Heart right ventricle (tissue), 16 donors: Measurements from ENCODE around the gene BAIAP3. TPM values are rescaled to one million over a fixed set of nuclear protein-coding genes. Genes with fewer than 3 reads are reported as not detected.

Source experiments
- ATAC-seq, 8 donors: fragments of 200-7000 bp; cut with Tn5 transposase; one replicate each; pipeline ENCODE4 v1.9.1; 2020; ENCODE audit warnings: mild to moderate bottlenecking in 8 of 8, moderate library complexity in 8 of 8, moderate number of reproducible peaks in 1 of 8
- DNase-seq, 2 donors: peaks; one replicate each; pipeline ENCODE4 v3.0.0-alpha.2; 2020
- H3K27ac ChIP-seq, 10 donors: fragments of 200-600 bp; sonication (generic) in 2 of 10; one replicate each; pipeline versions ENCODE4 v1.5.0 to v1.8.0; 2020 to 2022; ENCODE audit warnings: mild to moderate bottlenecking in 3 of 10
- H3K27me3 ChIP-seq, 7 donors: fragments of 200-600 bp; one replicate each; pipeline ENCODE4 v1.8.0; 2021 to 2022; ENCODE audit warnings: mild to moderate bottlenecking in 2 of 7
- H3K36me3 ChIP-seq, 9 donors: fragments of 200-600 bp; sonication (generic) in 1 of 9; one replicate each; pipeline versions ENCODE4 v1.5.0 to v1.8.0; 2020 to 2022; ENCODE audit warnings: mild to moderate bottlenecking in 2 of 9
- H3K4me1 ChIP-seq, 9 donors: fragments of 200-600 bp; sonication (generic) in 1 of 9; one replicate each; pipeline versions ENCODE4 v1.5.0 to v1.8.0; 2020 to 2022; ENCODE audit warnings: mild to moderate bottlenecking in 4 of 9
- H3K4me3 ChIP-seq, 10 donors: fragments of 200-600 bp; sonication (generic) in 2 of 10; one replicate each; pipeline versions ENCODE4 v1.5.0 to v1.8.0; 2020 to 2022; ENCODE audit warnings: mild to moderate bottlenecking in 7 of 10, moderate library complexity in 2 of 10
- H3K9me3 ChIP-seq, 11 donors: fragments of 200-600 bp in 10 of 11; sonication (generic) in 2 of 11; one replicate each; pipeline versions ENCODE4 v1.5.0 to v1.8.0; 2013 to 2022; ENCODE audit warnings: mild to moderate bottlenecking in 2 of 11, control low read depth in 1 of 11, moderate library complexity in 1 of 11
- WGBS, 2 donors: extraction: QIAGEN DNeasy Blood & Tissue Kit; methylation state at CpG; one replicate each; pipeline ENCODE4 v1.1.7; 2013; ENCODE audit warnings: inconsistent platforms in 1 of 2; 5-methylcytosine and 5-hydroxymethylcytosine counted together
- intact Hi-C, 10 donors: fragments of 100-400 bp; cut with DNase I; formaldehyde crosslinking; loops; one replicate each; pipeline versions ENCODE4 v1.11.1 to v1.14.2; 2022
- polyA plus RNA-seq, 2 donors: library from polyadenylated mRNA; stranded (reverse); fragments of 200-250 nt; gene quantifications; one replicate each; pipeline ENCODE4 v1.2.3, GENCODE V29; 2013
- total RNA-seq, 10 donors: library from RNA; stranded (reverse); fragmentation: NEBNext Ultra II Directional in 3 of 10; extraction: Animal tissue kit (Norgen Biotek cat#: 25700) in 3 of 10; gene quantifications; one replicate each; pipeline versions ENCODE4 v1.2.1 to v1.2.4, GENCODE V29; 2021 to 2023
- TF ChIP-seq, protein P1 (sequence below), 9 donors: fragments of 200-600 bp; sonication (generic) in 2 of 9; IDR thresholded peaks; one replicate each; pipeline versions ENCODE4 v1.5.0 to v1.8.0; 2021 to 2022; ENCODE audit warnings: antibody characterized with exemption in 9 of 9, mild to moderate bottlenecking in 5 of 9, moderate library complexity in 1 of 9
- donor health status: Arrhythmogenic right ventricular cardiomyopathy.
- donor health status: ischemic (EF 13 %, LVEDD 7.1; RV severe dilation, severe dysfunction).
- donor health status: healthy with polysubstance abuse.
- donor health status: DM: no; HTN: yes; CAD: no.
- donor health status: DM: no; HTN: no; CAD: no.
- donor health status: ischemic (EF 25% LVEDD 6.9; RV normal size, moderate dysfunction).
- donor health status: ischemic (EF 25% LVEDD 5.7; RV mildly dilated, moderate dysfunction).
- donor health status: healthy.
- donor health status: DM: yes; HTN: yes; CAD: no.
- donor health status: Ischemic cardiomyopathy.
- donor health status: ischemic (EF 35%, LVEDD 5.7; RV mildly dilated, moderate dysfunction).
- donor health status: nonischemic (EF 11% LVEDD 7.7; RV severe dilation, severe dysfunction).
- donor health status: DM: yes; HTN: yes; CAD: no.
- donor health status: PGD.
- donor health status: ischemic (EF 29% LVEDD 5.4; RV normal size, mild dysfunction).
- donor health status: nonischemic (EF 23%, LVEDD 6.1; RV moderate dilation, normal function).

BAIAP3 gene
- total and polyA plus RNA-seq, 12 donors: 0.37 to 6.8 (median 2.0) TPM

- H3K4me1 ChIP-seq: peaks cover 0 to 16% (median 0%) of the 10 kb centered on the region in 9 donors
- peaks cover 5 to 76% (median 39%) of the 10 kb centered on the region in 9 donors for H3K36me3 ChIP-seq
- 83 to 84% methylated on average over 22 of the region's 22 CpGs for WGBS, 2 donors
- no peaks in the 10 kb centered on the region for H3K27me3 ChIP-seq
- H3K9me3 ChIP-seq: no peaks in the 10 kb centered on the region
- TF ChIP-seq, protein P1, sequence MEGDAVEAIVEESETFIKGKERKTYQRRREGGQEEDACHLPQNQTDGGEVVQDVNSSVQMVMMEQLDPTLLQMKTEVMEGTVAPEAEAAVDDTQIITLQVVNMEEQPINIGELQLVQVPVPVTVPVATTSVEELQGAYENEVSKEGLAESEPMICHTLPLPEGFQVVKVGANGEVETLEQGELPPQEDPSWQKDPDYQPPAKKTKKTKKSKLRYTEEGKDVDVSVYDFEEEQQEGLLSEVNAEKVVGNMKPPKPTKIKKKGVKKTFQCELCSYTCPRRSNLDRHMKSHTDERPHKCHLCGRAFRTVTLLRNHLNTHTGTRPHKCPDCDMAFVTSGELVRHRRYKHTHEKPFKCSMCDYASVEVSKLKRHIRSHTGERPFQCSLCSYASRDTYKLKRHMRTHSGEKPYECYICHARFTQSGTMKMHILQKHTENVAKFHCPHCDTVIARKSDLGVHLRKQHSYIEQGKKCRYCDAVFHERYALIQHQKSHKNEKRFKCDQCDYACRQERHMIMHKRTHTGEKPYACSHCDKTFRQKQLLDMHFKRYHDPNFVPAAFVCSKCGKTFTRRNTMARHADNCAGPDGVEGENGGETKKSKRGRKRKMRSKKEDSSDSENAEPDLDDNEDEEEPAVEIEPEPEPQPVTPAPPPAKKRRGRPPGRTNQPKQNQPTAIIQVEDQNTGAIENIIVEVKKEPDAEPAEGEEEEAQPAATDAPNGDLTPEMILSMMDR (IDR thresholded peaks at IDR 0.05): no peak
- H3K4me3 ChIP-seq: no peak overlapping the region
- no peak for DNase-seq
- intact Hi-C loops: no loop called here
- no peak for ATAC-seq
- H3K27ac ChIP-seq: no peak overlapping the region
These were observed 9.1 kb upstream of the BAIAP3 start for GRCh38 chr16:1324286-1324826.

DNA sequence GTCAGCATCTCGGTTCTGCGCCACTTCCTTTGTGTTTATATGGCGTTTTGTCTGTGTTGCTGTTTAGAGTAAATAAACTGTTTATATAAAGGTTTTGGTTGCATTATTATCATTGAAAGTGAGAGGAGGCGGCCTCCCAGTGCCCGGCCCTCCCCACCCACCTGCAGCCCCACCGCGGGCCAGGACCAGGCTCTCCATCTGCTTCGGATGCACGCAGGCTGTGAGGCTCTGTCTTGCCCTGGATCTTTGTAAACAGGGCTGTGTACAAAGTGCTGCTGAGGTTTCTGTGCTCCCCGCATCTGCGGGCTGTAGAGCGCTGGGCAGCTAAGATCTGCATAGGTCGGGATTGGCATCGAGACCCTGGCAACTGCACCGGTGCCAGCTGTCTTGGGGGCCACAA lies 8.2 kb upstream of the BAIAP3 start:
- TF ChIP-seq, protein P1 (IDR thresholded peaks at IDR 0.05): no peak
- ATAC-seq: no peak
- no peak overlapping the region for H3K4me3 ChIP-seq
- H3K4me1 ChIP-seq: peaks cover 0 to 16% (median 0%) of the 10 kb centered on the region in 9 donors
- DNase-seq: no peak
- peaks cover 2 to 67% (median 30%) of the 10 kb centered on the region in 9 donors for H3K36me3 ChIP-seq
- peak overlapping the region in 2 of 10 donors; percentile 21 to 52 for H3K27ac ChIP-seq
- peaks cover 0 to 2% (median 0%) of the 10 kb centered on the region in 11 donors for H3K9me3 ChIP-seq
- intact Hi-C loops: no loop called here
- WGBS, 2 donors: 89% methylated on average over 15 of the region's 15 CpGs
- peaks cover 0 to 3% (median 0%) of the 10 kb centered on the region in 7 donors for H3K27me3 ChIP-seq

DNA sequence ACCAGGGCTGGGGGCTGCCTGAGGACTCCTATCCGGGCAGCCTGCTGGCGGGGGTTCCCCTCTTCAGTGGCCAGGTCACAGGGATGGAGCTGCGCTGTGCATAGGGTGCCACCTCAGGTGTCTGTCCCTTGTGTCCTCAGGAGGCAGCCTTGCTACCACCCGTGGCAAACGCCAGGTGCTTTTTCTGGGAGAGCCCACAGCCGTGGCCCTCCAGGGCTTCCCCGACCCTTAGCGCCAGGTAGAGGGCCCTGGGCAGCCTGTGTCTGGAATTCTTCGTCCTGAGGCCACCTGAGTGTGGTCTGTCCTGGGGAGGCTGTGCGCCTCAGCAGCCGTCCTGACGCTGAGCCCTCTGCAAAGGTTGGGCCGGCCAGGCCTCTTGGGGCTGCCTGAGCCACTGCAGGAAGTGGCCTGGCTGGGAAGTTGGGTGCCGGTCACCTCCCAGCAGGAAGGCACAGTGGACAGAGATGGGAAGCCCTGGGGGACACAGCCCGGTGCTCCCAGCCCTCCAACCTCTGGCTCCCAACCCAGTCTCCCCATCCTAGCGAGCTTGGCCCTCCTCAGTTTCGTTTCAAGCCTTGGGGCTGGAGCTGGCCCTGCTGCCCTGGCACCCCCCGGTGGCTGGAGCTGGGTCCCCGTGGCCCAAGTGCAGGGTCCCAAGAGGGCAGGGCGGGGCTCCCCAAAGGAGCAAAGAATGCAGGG lies 7.6 kb upstream of the BAIAP3 start:
- peaks cover 0 to 6% (median 0%) of the 10 kb centered on the region in 11 donors for H3K9me3 ChIP-seq
- H3K27me3 ChIP-seq: peaks cover 0 to 9% (median 0%) of the 10 kb centered on the region in 7 donors
- H3K4me1 ChIP-seq: peaks cover 0 to 16% (median 0%) of the 10 kb centered on the region in 9 donors
- DNase-seq (no peak), ATAC-seq (peak in 6 of 8 donors; percentile 8 to 48 (median 28))
- 54 to 56% methylated on average over 20 of the region's 20 CpGs for WGBS, 2 donors
- peak overlapping the region in 5 of 10 donors; percentile 21 to 55 (median 33) for H3K27ac ChIP-seq
- TF ChIP-seq, protein P1 (IDR thresholded peaks at IDR 0.05): no peak
- peaks cover 0 to 61% (median 24%) of the 10 kb centered on the region in 9 donors for H3K36me3 ChIP-seq
- no peak overlapping the region for H3K4me3 ChIP-seq
- intact Hi-C loops: no loop called here

- 65 to 71% methylated on average over 17 of the region's 17 CpGs for WGBS, 2 donors
- DNase-seq: no peak
- ATAC-seq: no peak
These were observed 7.1 kb upstream of the BAIAP3 start for GRCh38 chr16:1326391-1326790.

More at GRCh38 chr16:1326391-1326790, 7.1 kb upstream of the BAIAP3 start:
- peak overlapping the region in 5 of 10 donors; percentile 21 to 55 (median 33) for H3K27ac ChIP-seq
- H3K9me3 ChIP-seq: peaks cover 0 to 6% (median 0%) of the 10 kb centered on the region in 11 donors
- peaks cover 0 to 14% (median 1%) of the 10 kb centered on the region in 7 donors for H3K27me3 ChIP-seq
- intact Hi-C loops: no loop called here
- peaks cover 0 to 20% (median 5%) of the 10 kb centered on the region in 9 donors for H3K4me1 ChIP-seq
- TF ChIP-seq, protein P1 (IDR thresholded peaks at IDR 0.05): no peak
- H3K4me3 ChIP-seq: no peak overlapping the region
- peaks cover 0 to 55% (median 20%) of the 10 kb centered on the region in 9 donors for H3K36me3 ChIP-seq
